Tibial nerve (tissue), 3 donors: Measurements from ENCODE around the gene NCS1.

Experiments
- CTCF ChIP-seq, 5 experiments: fragments of 200-600 bp in 3 of 5; fragments of 450-650 bp in 2 of 5; sonication (generic) in 3 of 5; IDR thresholded peaks; one replicate each; pipeline ENCODE4 v1.5.1; 2016 to 2019; ENCODE audit warnings: antibody characterized with exemption in 5 of 5, mild to moderate bottlenecking in 3 of 5, moderate library complexity in 2 of 5
- POLR2A ChIP-seq, 2 donors: fragments of 450-650 bp; IDR thresholded peaks; one replicate each; pipeline ENCODE4 v1.6.1; 2017; ENCODE audit warnings: antibody characterized with exemption in 2 of 2, mild to moderate bottlenecking in 2 of 2, moderate library complexity in 2 of 2

DNA sequence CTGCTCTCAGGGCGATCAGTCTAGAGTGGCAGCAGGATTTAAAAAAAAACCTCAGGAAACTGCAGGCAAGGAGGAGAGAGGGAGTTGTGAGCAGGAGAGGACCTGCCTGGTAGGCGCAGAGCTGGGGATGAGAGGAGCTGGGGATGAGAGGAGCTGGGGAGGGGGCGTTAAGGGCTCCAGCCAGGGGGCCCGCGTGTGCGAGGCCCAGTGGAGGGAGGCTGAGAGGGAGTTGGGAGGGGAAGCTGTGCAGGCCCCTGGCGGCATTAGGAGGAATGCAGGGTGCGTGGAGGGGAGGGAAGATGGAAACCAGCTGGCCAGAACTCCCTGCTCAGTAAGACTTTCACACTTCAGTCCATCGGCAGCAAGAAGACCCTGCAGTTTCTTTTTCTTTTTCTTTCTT lies 48.1 kb downstream of the NCS1 start:
- TF ChIP-seq CTCF (IDR thresholded peaks at IDR 0.05) (peak in 2 of 5 experiments; percentile 11 to 35), POLR2A (IDR thresholded peaks at IDR 0.05) (no peak)
